SU-DHL-6 (cell line): ENCODE measurements around the gene LONRF3.

Experiments used
- H2AFZ ChIP-seq: fragments of 200-600 bp; sonication (generic); 2 replicates; pipeline ENCODE4 v1.6.1; 2014; ENCODE audit warnings: low read depth, mild to moderate bottlenecking, moderate library complexity, mixed read lengths, antibody characterized with exemption, low read length; ENCODE audit not compliant: severe bottlenecking
- H3F3A ChIP-seq: fragments of 200-600 bp; shearing (Covaris generic); 2 replicates; pipeline ENCODE4 v1.6.0; 2016; ENCODE audit warnings: antibody characterized with exemption, mild to moderate bottlenecking; ENCODE audit not compliant: insufficient read depth
- H3K27ac ChIP-seq: fragments of 200-600 bp; sonication (generic); 2 replicates; pipeline ENCODE4 v1.5.1; 2016; ENCODE audit warnings: low read depth, mild to moderate bottlenecking, low read length, moderate library complexity, mixed read lengths
- H3K27me3 ChIP-seq: fragments of 200-600 bp; sonication (generic), shearing (Covaris generic); 2 replicates; pipeline ENCODE4 v1.6.0; 2014; ENCODE audit warnings: mild to moderate bottlenecking, low read length
- H3K36me3 ChIP-seq: fragments of 200-600 bp; sonication (generic); 2 replicates; pipeline ENCODE4 v1.6.1; 2014; ENCODE audit warnings: mild to moderate bottlenecking, low read length, mixed read lengths
- H3K4me2 ChIP-seq: fragments of 300-600, 200-600 bp; shearing (Covaris generic), sonication (generic); 2 replicates; pipeline ENCODE4 v1.6.0; 2014; ENCODE audit warnings: low read length, low read depth, mild to moderate bottlenecking; ENCODE audit not compliant: poor library complexity, severe bottlenecking
- H3K4me3 ChIP-seq: fragments of 200-600 bp; sonication (generic); 2 replicates; pipeline ENCODE4 v1.5.1; 2014; ENCODE audit warnings: antibody characterized with exemption, low read length, mild to moderate bottlenecking, mixed read lengths; ENCODE audit not compliant: insufficient read depth, poor library complexity, severe bottlenecking
- H3K79me2 ChIP-seq: fragments of 200-600 bp; sonication (generic); 2 replicates; pipeline ENCODE4 v1.6.1; 2014; ENCODE audit warnings: mild to moderate bottlenecking, low read length, moderate library complexity; ENCODE audit not compliant: insufficient read depth
- H3K9ac ChIP-seq: fragments of 200-600 bp; sonication (generic); 2 replicates; pipeline ENCODE4 v1.7.0; 2014; ENCODE audit warnings: mild to moderate bottlenecking, low read length
- H3K9me2 ChIP-seq: fragments of 200-600 bp; sonication (generic); replicated peaks from 2 replicates; pipeline ENCODE4 v1.6.1; 2014; ENCODE audit warnings: low read length; ENCODE audit not compliant: insufficient read depth
- H3K9me3 ChIP-seq: fragments of 200-600 bp; sonication (generic); 2 replicates; pipeline ENCODE4 v1.6.1; 2014; ENCODE audit warnings: low read length, mixed read lengths; ENCODE audit not compliant: insufficient read depth
- H4K20me1 ChIP-seq: fragments of 200-600 bp; sonication (generic); 2 replicates; pipeline ENCODE4 v1.6.1; 2014; ENCODE audit warnings: low read depth, mild to moderate bottlenecking, antibody characterized with exemption, low read length, moderate library complexity, mixed read lengths
- EZH2phosphoT487 ChIP-seq: fragments of 200-600 bp; sonication (generic), shearing (Covaris generic); conservative IDR thresholded peaks from 2 replicates; pipeline ENCODE4 v1.6.1; 2018; ENCODE audit warnings: mild to moderate bottlenecking, antibody characterized with exemption, low read length, moderate library complexity, mixed read lengths
- TF ChIP-seq, protein P1 (sequence below): fragments of 200-600 bp; sonication (generic); IDR thresholded peaks from one replicate; pipeline ENCODE4 v1.5.1; 2017; ENCODE audit warnings: antibody characterized with exemption, mild to moderate bottlenecking, low read length, moderate library complexity; ENCODE audit not compliant: insufficient read depth, poor library complexity, severe bottlenecking

The LONRF3 gene

GRCh38 chrX:119010491-119010890, 36.1 kb downstream of the LONRF3 start:
- Histone ChIP-seq H3K9me3 (no peaks in the 10 kb centered on the region), H3K79me2 (no peaks in the 10 kb centered on the region), H3K9me2 (no peaks in the 10 kb centered on the region), H3K4me2 (no peak overlapping the region), H3K27ac (no peak overlapping the region), H3F3A (no peaks in the 10 kb centered on the region), H3K36me3 (no peaks in the 10 kb centered on the region), H2AFZ (no peak overlapping the region), H3K4me3 (no peak overlapping the region), H3K27me3 (no peaks in the 10 kb centered on the region), H3K9ac (no peak overlapping the region), H4K20me1 (no peaks in the 10 kb centered on the region)
- no peak for TF ChIP-seq EZH2phosphoT487
- TF ChIP-seq, protein P1, sequence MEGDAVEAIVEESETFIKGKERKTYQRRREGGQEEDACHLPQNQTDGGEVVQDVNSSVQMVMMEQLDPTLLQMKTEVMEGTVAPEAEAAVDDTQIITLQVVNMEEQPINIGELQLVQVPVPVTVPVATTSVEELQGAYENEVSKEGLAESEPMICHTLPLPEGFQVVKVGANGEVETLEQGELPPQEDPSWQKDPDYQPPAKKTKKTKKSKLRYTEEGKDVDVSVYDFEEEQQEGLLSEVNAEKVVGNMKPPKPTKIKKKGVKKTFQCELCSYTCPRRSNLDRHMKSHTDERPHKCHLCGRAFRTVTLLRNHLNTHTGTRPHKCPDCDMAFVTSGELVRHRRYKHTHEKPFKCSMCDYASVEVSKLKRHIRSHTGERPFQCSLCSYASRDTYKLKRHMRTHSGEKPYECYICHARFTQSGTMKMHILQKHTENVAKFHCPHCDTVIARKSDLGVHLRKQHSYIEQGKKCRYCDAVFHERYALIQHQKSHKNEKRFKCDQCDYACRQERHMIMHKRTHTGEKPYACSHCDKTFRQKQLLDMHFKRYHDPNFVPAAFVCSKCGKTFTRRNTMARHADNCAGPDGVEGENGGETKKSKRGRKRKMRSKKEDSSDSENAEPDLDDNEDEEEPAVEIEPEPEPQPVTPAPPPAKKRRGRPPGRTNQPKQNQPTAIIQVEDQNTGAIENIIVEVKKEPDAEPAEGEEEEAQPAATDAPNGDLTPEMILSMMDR: no peak

- Histone ChIP-seq H3K4me3 (no peak overlapping the region), H3K9ac (no peak overlapping the region), H3K79me2 (no peaks in the 10 kb centered on the region), H3K27ac (no peak overlapping the region), H3K27me3 (no peaks in the 10 kb centered on the region), H3K36me3 (no peaks in the 10 kb centered on the region), H2AFZ (no peak overlapping the region), H3K4me2 (no peak overlapping the region), H4K20me1 (no peaks in the 10 kb centered on the region), H3K9me3 (no peaks in the 10 kb centered on the region), H3K9me2 (no peaks in the 10 kb centered on the region), H3F3A (no peaks in the 10 kb centered on the region)
- TF ChIP-seq, protein P1: no peak
Measured at GRCh38 chrX:119013164-119013563, 38.7 kb downstream of the LONRF3 start.

- Histone ChIP-seq H3K9me2 (no peaks in the 10 kb centered on the region), H3K27ac (no peak overlapping the region), H3K27me3 (no peaks in the 10 kb centered on the region), H3K36me3 (no peaks in the 10 kb centered on the region), H3K9me3 (no peaks in the 10 kb centered on the region), H3K79me2 (no peaks in the 10 kb centered on the region), H3K4me2 (no peak overlapping the region), H4K20me1 (no peaks in the 10 kb centered on the region), H2AFZ (no peak overlapping the region), H3K4me3 (no peak overlapping the region), H3F3A (no peaks in the 10 kb centered on the region), H3K9ac (no peak overlapping the region)
- TF ChIP-seq, protein P1: no peak
- TF ChIP-seq EZH2phosphoT487: no peak
Measured at GRCh38 chrX:119015407-119016237, 41.2 kb downstream of the LONRF3 start.
